ENCODE data around the gene ADCYAP1R1.

GRCh38 chr7:31083210-31083786, 31.2 kb downstream of the ADCYAP1R1 start:
- TF ChIP-seq YY1 (IDR thresholded peaks at IDR 0.05; ENCODE audit: low read depth) (no peak), MAX (IDR thresholded peaks at IDR 0.05) (no peak), TAF1 (IDR thresholded peaks at IDR 0.05; ENCODE audit: low read depth) (no peak), REST (IDR thresholded peaks at IDR 0.05; ENCODE audit: low read depth) (no peak), EGR1 (IDR thresholded peaks at IDR 0.05) (no peak)
